NB4 (cell line): Measurements from ENCODE around the gene RAET1G.

Experiments used
- POLR2A ChIP-seq: IDR thresholded peaks from 2 replicates; pipeline ENCODE4 v1.6.1; 2011; ENCODE audit warnings: mild to moderate bottlenecking; ENCODE audit not compliant: insufficient read length; ENCODE audit errors: extremely low read depth
- TF ChIP-seq, protein P1 (sequence below): IDR thresholded peaks from one replicate; pipeline ENCODE4 v1.5.1; 2012; ENCODE audit warnings: low read depth, low read length

GRCh38 chr6:149910721-149911151 lies 12.2 kb downstream of the RAET1G start:
- TF ChIP-seq POLR2A: no peak
- TF ChIP-seq, protein P1, sequence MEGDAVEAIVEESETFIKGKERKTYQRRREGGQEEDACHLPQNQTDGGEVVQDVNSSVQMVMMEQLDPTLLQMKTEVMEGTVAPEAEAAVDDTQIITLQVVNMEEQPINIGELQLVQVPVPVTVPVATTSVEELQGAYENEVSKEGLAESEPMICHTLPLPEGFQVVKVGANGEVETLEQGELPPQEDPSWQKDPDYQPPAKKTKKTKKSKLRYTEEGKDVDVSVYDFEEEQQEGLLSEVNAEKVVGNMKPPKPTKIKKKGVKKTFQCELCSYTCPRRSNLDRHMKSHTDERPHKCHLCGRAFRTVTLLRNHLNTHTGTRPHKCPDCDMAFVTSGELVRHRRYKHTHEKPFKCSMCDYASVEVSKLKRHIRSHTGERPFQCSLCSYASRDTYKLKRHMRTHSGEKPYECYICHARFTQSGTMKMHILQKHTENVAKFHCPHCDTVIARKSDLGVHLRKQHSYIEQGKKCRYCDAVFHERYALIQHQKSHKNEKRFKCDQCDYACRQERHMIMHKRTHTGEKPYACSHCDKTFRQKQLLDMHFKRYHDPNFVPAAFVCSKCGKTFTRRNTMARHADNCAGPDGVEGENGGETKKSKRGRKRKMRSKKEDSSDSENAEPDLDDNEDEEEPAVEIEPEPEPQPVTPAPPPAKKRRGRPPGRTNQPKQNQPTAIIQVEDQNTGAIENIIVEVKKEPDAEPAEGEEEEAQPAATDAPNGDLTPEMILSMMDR: no peak
